H1 (cell line): ENCODE measurements around the gene KLHL29. TPM values are rescaled to one million over a fixed set of nuclear protein-coding genes. Genes with fewer than 3 reads are reported as not detected.

Experiments used
- CTCF ChIA-PET: fragments of 300-600 bp; sonication (Branson Sonifier 250); formaldehyde crosslinking; loops from one replicate; lab custom pipeline; 2021; ENCODE audit not compliant: partially characterized antibody; lab: Charles Lee
- POLR2A ChIA-PET: fragments of 300-600 bp; sonication (Branson Sonifier 250); formaldehyde crosslinking; loops from one replicate; lab custom pipeline; 2021; ENCODE audit warnings: inconsistent platforms; ENCODE audit not compliant: partially characterized antibody; lab: Charles Lee
- DNase-seq, 2 experiments: peaks; one replicate each; pipeline versions ENCODE4 v3.0.0 to v3.0.0-alpha.2; 2010 to 2022; ENCODE audit warnings: low spot score in 2 of 2, low read depth in 1 of 2, mixed read lengths in 1 of 2
- FAIRE-seq: peaks from 2 replicates; lab custom pipeline; 2011; peaks lifted over from hg19 to GRCh38; lab: Jason Lieb, UNC
- H2AFZ ChIP-seq: 2 replicates; pipeline ENCODE4 v1.8.1; 2012; ENCODE audit warnings: low read length, inconsistent platforms
- H2AK5ac ChIP-seq: 2 replicates; pipeline ENCODE4 v1.6.1; 2013; ENCODE audit warnings: low read depth, low read length
- H2BK120ac ChIP-seq: replicated peaks from 2 replicates; pipeline ENCODE3; 2013; ENCODE audit warnings: low read depth, low read length, inconsistent platforms
- H2BK12ac ChIP-seq: 2 replicates; pipeline ENCODE4 v1.6.1; 2013; ENCODE audit warnings: low read depth, low read length
- H2BK15ac ChIP-seq: 2 replicates; pipeline ENCODE4 v1.6.1; 2013; ENCODE audit warnings: low read length
- H2BK20ac ChIP-seq: 2 replicates; pipeline ENCODE4 v1.6.1; 2013; ENCODE audit warnings: low read length
- H2BK5ac ChIP-seq: 2 replicates; pipeline ENCODE4 v1.6.1; 2013; ENCODE audit warnings: low read depth, low read length
- H3K14ac ChIP-seq: 2 replicates; pipeline ENCODE4 v1.6.1; 2013; ENCODE audit warnings: inconsistent platforms; ENCODE audit not compliant: insufficient read length
- H3K18ac ChIP-seq: 2 replicates; pipeline ENCODE4 v1.6.1; 2013; ENCODE audit warnings: low read length; ENCODE audit errors: extremely low read depth
- H3K23ac ChIP-seq: 2 replicates; pipeline ENCODE4 v1.6.1; 2013; ENCODE audit warnings: inconsistent platforms; ENCODE audit not compliant: insufficient read length
- H3K23me2 ChIP-seq: 2 replicates; pipeline ENCODE4 v1.6.1; 2013; ENCODE audit warnings: low read depth, low read length
- H3K27ac ChIP-seq: 2 replicates; pipeline ENCODE4 v1.6.1; 2011; ENCODE audit warnings: low read depth, low read length, inconsistent platforms
- H3K27me3 ChIP-seq, 4 experiments: replicated peaks in 1 of 4; 1 replicate in 1 of 4; 2 replicates in 3 of 4; pipeline versions ENCODE4 v1.6.1 to v1.8.1; 2011 to 2013; ENCODE audit warnings: low read length in 3 of 4, mild to moderate bottlenecking in 3 of 4, inconsistent platforms in 2 of 4, mixed read lengths in 2 of 4, moderate library complexity in 1 of 4; ENCODE audit not compliant: control insufficient read depth in 3 of 4, insufficient read depth in 3 of 4; ENCODE audit errors: extremely low read depth in 1 of 4
- H3K36me3 ChIP-seq, 4 experiments: 2 replicates each; pipeline versions ENCODE4 v1.6.1 to v1.8.1; 2011 to 2013; ENCODE audit warnings: mild to moderate bottlenecking in 4 of 4, low read length in 3 of 4, moderate library complexity in 2 of 4, control low read depth in 1 of 4, inconsistent platforms in 1 of 4; ENCODE audit not compliant: insufficient read depth in 4 of 4, control insufficient read depth in 2 of 4
- H3K4ac ChIP-seq: replicated peaks from 2 replicates; pipeline ENCODE3; 2013; ENCODE audit warnings: low read length, low read depth, mixed read lengths, inconsistent platforms; ENCODE audit not compliant: insufficient read length
- H3K4me1 ChIP-seq, 4 experiments: replicated peaks in 1 of 4; 1 replicate in 1 of 4; 2 replicates in 3 of 4; pipeline versions ENCODE4 v1.6.1 to v1.8.1; 2011 to 2013; ENCODE audit warnings: low read length in 3 of 4, inconsistent platforms in 2 of 4, mixed read lengths in 1 of 4; ENCODE audit not compliant: insufficient read depth in 4 of 4, control insufficient read depth in 3 of 4
- H3K4me2 ChIP-seq, 2 experiments: 2 replicates each; pipeline versions ENCODE4 v1.6.1 to v1.8.1; 2011 to 2013; ENCODE audit warnings: low read depth in 2 of 2, low read length in 2 of 2, control low read depth in 1 of 2, inconsistent platforms in 1 of 2, mild to moderate bottlenecking in 1 of 2; ENCODE audit not compliant: insufficient read depth in 1 of 2
- H3K4me3 ChIP-seq, 4 experiments: fragments of 200-600, 300-600 bp in 1 of 4; sonication (generic), shearing (Covaris generic), sonication (Bioruptor Twin) in 1 of 4; 2 replicates each; pipeline versions ENCODE4 v1.5.1 to v1.8.1; 2011 to 2016; ENCODE audit warnings: low read length in 4 of 4, low read depth in 3 of 4, control low read depth in 2 of 4, inconsistent platforms in 2 of 4, mild to moderate bottlenecking in 2 of 4, mixed read lengths in 1 of 4, moderate library complexity in 1 of 4; ENCODE audit not compliant: insufficient read depth in 2 of 4; ENCODE audit errors: extremely low read depth in 1 of 4
- H3K56ac ChIP-seq: replicated peaks from 2 replicates; pipeline ENCODE3; 2013; ENCODE audit warnings: low read depth, mild to moderate bottlenecking, mixed read lengths, low read length, inconsistent platforms; ENCODE audit not compliant: insufficient read length
- H3K79me1 ChIP-seq: 2 replicates; pipeline ENCODE4 v1.6.1; 2013; ENCODE audit warnings: low read depth, low read length, control low read depth
- H3K79me2 ChIP-seq, 2 experiments: 2 replicates each; pipeline versions ENCODE4 v1.6.1 to v1.8.1; 2012 to 2013; ENCODE audit warnings: low read length in 2 of 2, mild to moderate bottlenecking in 2 of 2, inconsistent platforms in 1 of 2; ENCODE audit not compliant: insufficient read depth in 2 of 2, control insufficient read depth in 1 of 2
- H3K9ac ChIP-seq, 4 experiments: replicated peaks in 1 of 4; 1 replicate in 1 of 4; 2 replicates in 3 of 4; pipeline versions ENCODE4 v1.6.1 to v1.8.1; 2011 to 2013; ENCODE audit warnings: low read depth in 3 of 4, low read length in 3 of 4, control low read depth in 2 of 4, mild to moderate bottlenecking in 2 of 4, moderate library complexity in 2 of 4, inconsistent platforms in 1 of 4; ENCODE audit errors: extremely low read depth in 1 of 4
- H3K9me3 ChIP-seq, 2 experiments: 2 replicates each; pipeline versions ENCODE4 v1.6.1 to v1.8.1; 2012 to 2013; ENCODE audit warnings: mild to moderate bottlenecking in 2 of 2, moderate library complexity in 2 of 2, control low read depth in 1 of 2, inconsistent platforms in 1 of 2, low read depth in 1 of 2, low read length in 1 of 2, mixed read lengths in 1 of 2; ENCODE audit not compliant: insufficient read depth in 2 of 2
- H4K20me1 ChIP-seq, 2 experiments: replicated peaks in 1 of 2; 2 replicates each; pipeline versions ENCODE3 to v1.8.1; 2011 to 2013; ENCODE audit warnings: inconsistent platforms in 2 of 2, low read length in 2 of 2, mild to moderate bottlenecking in 1 of 2; ENCODE audit not compliant: insufficient read depth in 2 of 2, control insufficient read depth in 1 of 2
- H4K5ac ChIP-seq: 2 replicates; pipeline ENCODE4 v1.6.1; 2013; ENCODE audit warnings: low read length, low read depth, mixed read lengths, inconsistent platforms; ENCODE audit not compliant: insufficient read length
- H4K8ac ChIP-seq: 2 replicates; pipeline ENCODE4 v1.8.0; 2013; ENCODE audit warnings: mild to moderate bottlenecking, moderate library complexity, low read length, inconsistent platforms; ENCODE audit not compliant: insufficient read depth; ENCODE audit errors: extremely low read depth
- H4K91ac ChIP-seq: replicated peaks from 2 replicates; pipeline ENCODE3; 2013; ENCODE audit warnings: low read length, mixed read lengths, inconsistent platforms; ENCODE audit not compliant: insufficient read length
- ATF3 ChIP-seq: IDR thresholded peaks from 2 replicates; pipeline ENCODE4 v1.6.1; 2011; ENCODE audit warnings: low read depth, mild to moderate bottlenecking, low read length; ENCODE audit not compliant: insufficient read depth
- CBX5 ChIP-seq: fragments of 300-800, 300-1000 bp; sonication (generic); IDR thresholded peaks from 2 replicates; pipeline ENCODE4 v1.7.1; 2016; ENCODE audit warnings: antibody characterized with exemption, low read length, low read depth
- CEBPB ChIP-seq: IDR thresholded peaks from 2 replicates; pipeline ENCODE4 v1.6.1; 2012; ENCODE audit warnings: low read depth, low read length
- SAP30 ChIP-seq: fragments of 300-600 bp; sonication (generic); IDR thresholded peaks from 2 replicates; pipeline ENCODE4 v1.7.1; 2012; ENCODE audit warnings: low read length, moderate library complexity, mild to moderate bottlenecking, inconsistent platforms; ENCODE audit not compliant: insufficient read depth, insufficient replicate concordance
- SIRT6 ChIP-seq: IDR thresholded peaks from one replicate; pipeline ENCODE4 v1.7.1; 2012; ENCODE audit warnings: low read length, inconsistent platforms
- USF2 ChIP-seq: IDR thresholded peaks from 2 replicates; pipeline ENCODE4 v1.6.1; 2011; ENCODE audit warnings: low read length, improper control_type of control experiment
- WGBS, 2 experiments: shearing (Covaris generic) in 1 of 2; methylation state at CpG; one replicate each; pipeline versions ENCODE4 v1.1.6 to v1.1.7; 2013 to 2015; ENCODE audit warnings: low lambda C conversion rate in 2 of 2, mixed read lengths in 2 of 2, inconsistent platforms in 1 of 2, low coverage in 1 of 2, missing lambda C conversion rate in 1 of 2; ENCODE audit not compliant: insufficient replicate concordance in 2 of 2, insufficient coverage in 1 of 2, insufficient read length in 1 of 2; ENCODE audit errors: extremely low coverage in 1 of 2, missing lambda C conversion rate in 1 of 2; 5-methylcytosine and 5-hydroxymethylcytosine counted together
- polyA plus RNA-seq, 7 experiments: library from polyadenylated mRNA; depleted of rRNA in 3 of 7; stranded (reverse) in 5 of 7; unstranded in 2 of 7; fragments of >200 nt in 5 of 7; fragments of 200-250 nt in 2 of 7; gene quantifications; 1 replicate in 5 of 7; 2 replicates in 1 of 7; 4 replicates in 1 of 7; pipeline versions ENCODE4 v1.2.1 to v1.2.3, GENCODE V29; 2011 to 2013; ENCODE audit warnings: missing spikeins in 2 of 7, mixed read lengths in 2 of 7
- total RNA-seq: library from RNA; stranded (reverse); fragmentation: NEBNext Ultra II Directional; extraction: Animal tissue kit (Norgen Biotek cat#: 25700); gene quantifications from 2 replicates; pipeline ENCODE4 v1.2.1, GENCODE V29; 2021

KLHL29 gene
- total and polyA plus RNA-seq, 2 of the 8 experiments (the other 6 are each of a cell fraction or from before 2014, with no cell fraction given) = 1.1 to 4.7 TPM

DNA sequence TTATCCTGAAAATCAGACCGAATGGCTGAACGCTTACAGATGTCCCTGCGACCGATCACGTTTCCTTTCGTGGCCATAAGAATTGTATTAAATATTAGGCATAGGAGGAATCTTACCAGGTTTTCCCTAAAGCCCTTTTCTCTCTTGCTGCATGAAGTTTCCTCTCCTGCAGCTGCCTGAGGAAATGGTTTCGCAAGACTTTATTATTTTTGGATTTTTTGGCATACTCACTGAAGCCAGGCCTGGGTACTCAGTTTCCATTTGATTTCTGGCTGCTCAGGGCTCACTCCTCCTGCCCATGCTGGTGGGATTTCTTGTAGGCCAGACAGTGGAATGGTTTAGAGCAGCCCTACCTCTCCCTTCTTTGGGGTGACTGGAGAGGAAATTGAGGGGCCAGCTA lies 114.0 kb downstream of the KLHL29 start:
- Histone ChIP-seq H3K36me3 (no peaks in the 10 kb centered on the region), H3K9me3 (no peaks in the 10 kb centered on the region), H2BK5ac (no peak overlapping the region), H2BK120ac (no peak overlapping the region), H3K27me3 (no peaks in the 10 kb centered on the region), H3K14ac (no peak overlapping the region), H2BK20ac (no peak overlapping the region), H2AFZ (no peak overlapping the region), H4K8ac (no peak overlapping the region), H2BK12ac (no peak overlapping the region), H3K9ac (no peak overlapping the region), H3K23ac (no peak overlapping the region), H4K5ac (no peak overlapping the region), H3K23me2 (no peaks in the 10 kb centered on the region; the same call in 1 of the 2 replicates), H2AK5ac (peak overlapping the region; percentile 16; the same call in 1 of the 2 replicates), H3K4me1 (peaks cover 3 to 15% (median 11%) of the 10 kb centered on the region in 4 experiments), H3K4me3 (no peak overlapping the region), H3K4me2 (no peak overlapping the region), H4K20me1 (no peaks in the 10 kb centered on the region), H3K79me1 (no peaks in the 10 kb centered on the region), H3K27ac (no peak overlapping the region), H4K91ac (no peak overlapping the region), H2BK15ac (no peak overlapping the region), H3K18ac (no peak overlapping the region), H3K4ac (no peak overlapping the region), H3K79me2 (no peaks in the 10 kb centered on the region), H3K56ac (no peak overlapping the region)
- WGBS, 2 experiments = 90% methylated on average over 7 of the region's 7 CpGs; no CpG with 5 or more reads in 1 of the 2 experiments
- FAIRE-seq = no peak
- TF ChIP-seq CEBPB (peak; percentile 15; the same call in 1 of the 2 replicates), SIRT6 (no peak), CBX5 (no peak), SAP30 (no peak), USF2 (no peak), ATF3 (no peak)
- POLR2A ChIA-PET = interaction anchor here (1.7 kb wide), 1 partner anchor 14 kb away, joined by 4 read pairs; no protein-coding TSS in a partner anchor
- DNase-seq = no peak
- CTCF ChIA-PET = interaction anchor here (0.9 to 1.3 kb wide), 3 partner anchors 8 to 68 kb away, joined by 3 to 4 read pairs (median 4); no protein-coding TSS in a partner anchor
